NB4 (cell line): Measurements from ENCODE around the gene VWCE.

Experiments used
- DNase-seq: peaks from one replicate; pipeline ENCODE4 v3.0.0; 2010; ENCODE audit warnings: low read depth
- H3K4me3 ChIP-seq: one replicate; pipeline ENCODE4 v1.5.1; 2011; ENCODE audit warnings: mild to moderate bottlenecking, low read depth, low read length, moderate library complexity
- MAX ChIP-seq: IDR thresholded peaks from 2 replicates; pipeline ENCODE4 v1.6.1; 2011; ENCODE audit warnings: low read depth, low read length
- MYC ChIP-seq: IDR thresholded peaks from 2 replicates; pipeline ENCODE4 v1.6.1; 2011; ENCODE audit warnings: low read depth, low read length
- POLR2A ChIP-seq: IDR thresholded peaks from 2 replicates; pipeline ENCODE4 v1.6.1; 2011; ENCODE audit warnings: mild to moderate bottlenecking; ENCODE audit not compliant: insufficient read length; ENCODE audit errors: extremely low read depth
- TF ChIP-seq, protein P1 (sequence below): IDR thresholded peaks from one replicate; pipeline ENCODE4 v1.5.1; 2012; ENCODE audit warnings: low read depth, low read length

Gene VWCE

GRCh38 chr11:61335355-61335710 lies 40.2 kb upstream of the VWCE start:
- no peak overlapping the region for H3K4me3 ChIP-seq
- no peak for DNase-seq
- TF ChIP-seq, protein P1, sequence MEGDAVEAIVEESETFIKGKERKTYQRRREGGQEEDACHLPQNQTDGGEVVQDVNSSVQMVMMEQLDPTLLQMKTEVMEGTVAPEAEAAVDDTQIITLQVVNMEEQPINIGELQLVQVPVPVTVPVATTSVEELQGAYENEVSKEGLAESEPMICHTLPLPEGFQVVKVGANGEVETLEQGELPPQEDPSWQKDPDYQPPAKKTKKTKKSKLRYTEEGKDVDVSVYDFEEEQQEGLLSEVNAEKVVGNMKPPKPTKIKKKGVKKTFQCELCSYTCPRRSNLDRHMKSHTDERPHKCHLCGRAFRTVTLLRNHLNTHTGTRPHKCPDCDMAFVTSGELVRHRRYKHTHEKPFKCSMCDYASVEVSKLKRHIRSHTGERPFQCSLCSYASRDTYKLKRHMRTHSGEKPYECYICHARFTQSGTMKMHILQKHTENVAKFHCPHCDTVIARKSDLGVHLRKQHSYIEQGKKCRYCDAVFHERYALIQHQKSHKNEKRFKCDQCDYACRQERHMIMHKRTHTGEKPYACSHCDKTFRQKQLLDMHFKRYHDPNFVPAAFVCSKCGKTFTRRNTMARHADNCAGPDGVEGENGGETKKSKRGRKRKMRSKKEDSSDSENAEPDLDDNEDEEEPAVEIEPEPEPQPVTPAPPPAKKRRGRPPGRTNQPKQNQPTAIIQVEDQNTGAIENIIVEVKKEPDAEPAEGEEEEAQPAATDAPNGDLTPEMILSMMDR: no peak
- TF ChIP-seq POLR2A: no peak
- TF ChIP-seq MAX: no peak
- no peak for TF ChIP-seq MYC

DNA sequence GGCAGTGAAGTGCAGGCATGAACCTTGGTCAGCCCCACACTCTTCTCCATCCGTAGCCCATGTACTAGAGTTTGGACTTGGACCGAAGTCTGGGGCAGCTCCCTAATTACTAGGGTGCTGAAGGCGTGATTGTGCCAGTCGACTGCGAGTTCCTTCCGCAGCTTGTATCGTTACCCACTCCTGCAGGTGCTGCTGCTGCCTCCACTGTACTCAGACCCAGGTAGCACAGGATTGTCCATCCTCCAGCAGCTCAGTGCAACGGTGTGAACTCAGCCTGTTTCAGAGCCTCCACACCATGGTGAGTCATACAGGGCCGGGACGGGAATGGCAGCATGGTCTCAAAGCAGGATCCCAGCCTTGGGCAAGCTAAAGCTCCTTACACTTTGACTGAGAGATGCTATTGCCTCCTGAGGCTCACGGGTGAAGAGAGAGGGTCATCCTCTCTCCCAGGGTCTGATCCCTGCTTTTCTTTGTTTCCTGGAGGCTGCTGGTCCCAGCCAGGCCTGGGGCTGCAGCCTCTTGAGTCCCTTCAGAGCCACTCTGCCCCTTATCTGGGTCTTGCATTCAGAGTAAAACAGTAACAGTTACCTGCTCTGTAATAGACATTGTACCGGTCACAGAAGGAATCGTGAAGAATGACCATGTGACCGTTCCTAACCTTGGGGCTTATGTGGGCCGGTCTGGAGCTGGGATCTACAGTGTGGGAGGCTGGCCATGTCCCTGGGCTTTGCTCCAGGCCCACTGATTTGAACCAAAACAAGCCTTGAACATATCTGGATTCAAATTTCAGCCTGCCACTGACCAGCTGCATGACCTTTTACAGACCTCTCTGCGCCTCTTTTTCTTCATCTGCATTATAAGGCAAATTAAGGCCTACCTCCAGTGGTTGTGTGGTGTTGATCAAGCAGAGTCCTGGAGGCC lies 39.6 kb upstream of the VWCE start:
- H3K4me3 ChIP-seq: no peak overlapping the region
- TF ChIP-seq, protein P1: no peak
- TF ChIP-seq MYC: no peak
- peak; percentile 32 for DNase-seq

DNA sequence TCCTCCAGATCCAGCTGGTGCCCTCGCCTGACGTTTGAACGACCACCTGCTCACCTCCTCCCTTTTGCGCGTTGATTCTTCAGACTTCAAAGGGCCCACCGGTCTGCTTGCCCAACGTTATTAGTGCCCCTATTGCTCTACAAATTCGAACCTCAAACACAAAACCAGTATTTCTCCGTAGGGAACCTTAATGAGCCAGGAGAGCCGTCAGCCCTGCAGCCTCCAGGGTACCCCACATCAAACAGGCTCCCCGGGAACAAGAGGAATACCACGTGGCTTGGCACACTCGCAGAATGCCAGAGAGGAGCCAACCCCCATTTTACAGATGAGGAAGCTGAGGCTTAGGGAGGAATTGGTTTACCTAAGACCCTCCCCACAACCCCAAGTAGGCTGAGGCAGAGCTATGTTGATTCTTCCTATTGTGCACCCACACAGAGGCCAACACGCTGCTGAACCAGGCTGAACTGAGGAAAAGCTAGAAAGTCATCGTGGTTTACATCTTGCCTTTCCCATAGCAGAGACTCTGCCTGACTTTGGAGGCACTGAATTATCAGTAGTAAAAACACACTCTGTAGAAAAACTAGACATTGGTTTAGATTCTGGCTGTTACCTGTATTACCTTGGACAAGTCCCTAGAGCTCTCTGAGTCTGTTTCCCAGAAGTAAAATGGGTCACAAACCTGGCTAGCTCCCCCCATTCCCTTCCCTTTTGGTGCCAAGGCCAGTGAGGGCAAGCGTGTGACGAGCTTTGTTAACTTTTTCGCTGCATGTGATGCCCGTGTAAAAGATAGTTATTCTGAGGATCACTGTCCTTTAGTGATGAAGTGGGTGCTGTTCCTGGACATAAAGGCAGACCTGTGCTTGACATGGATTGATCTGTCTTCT lies 38.7 kb upstream of the VWCE start:
- TF ChIP-seq MYC (peak; percentile 64), POLR2A (no peak), MAX (peak; percentile 88)
- TF ChIP-seq, protein P1: no peak
- DNase-seq: peak; percentile 75

DNA sequence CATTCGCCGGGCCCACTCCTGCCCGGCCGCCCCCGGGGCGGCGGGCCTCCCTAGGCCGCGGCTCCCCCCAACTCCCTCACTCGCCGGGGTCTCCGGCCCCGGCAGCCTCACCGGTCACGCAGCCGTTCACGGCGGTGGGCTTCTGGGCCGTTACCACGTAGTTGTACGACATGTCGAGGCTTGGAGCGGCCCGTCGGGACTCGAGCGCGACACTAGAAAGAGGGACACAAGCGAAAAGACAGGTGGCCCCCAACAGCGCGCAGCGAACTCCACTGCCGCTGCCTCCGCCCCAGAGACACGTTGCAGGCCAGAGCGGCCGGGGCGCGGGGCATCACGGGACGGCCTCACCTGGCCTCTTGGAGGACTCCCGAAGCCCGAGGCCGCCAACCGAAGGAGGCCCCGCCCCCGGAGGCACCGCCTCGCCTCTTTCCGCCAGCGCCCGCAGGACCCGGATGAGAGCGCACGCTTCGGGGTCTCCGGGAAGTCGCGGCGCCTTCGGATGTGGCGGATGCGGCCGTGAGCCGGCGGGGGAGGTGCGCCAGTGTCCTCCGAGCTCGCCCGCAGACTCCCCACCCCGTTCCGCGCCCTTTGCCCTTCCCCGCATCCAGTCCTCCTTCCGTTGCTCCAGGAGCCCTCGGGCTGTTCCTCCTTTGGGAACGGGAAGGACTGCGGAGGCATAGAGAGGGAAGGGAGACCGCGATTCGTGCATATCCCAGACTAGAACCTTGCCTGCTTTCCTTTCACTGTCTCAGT lies 37.9 kb upstream of the VWCE start, which contains the start of the genes DDB1 and TKFC:
DDB1 (minus strand) TSS at position 309 of the 753 bp plus-strand sequence; CDS start at position 172, 137 bp downstream.
TKFC (plus strand) TSS at position 432 of the 753 bp plus-strand sequence. CDS start 1,501 bp downstream, outside the sequence.
- TF ChIP-seq MYC: peak; percentile 91
- TF ChIP-seq MAX: peak; percentile 81
- TF ChIP-seq, protein P1: no peak
- peak; percentile 91 for TF ChIP-seq POLR2A
- peak; percentile 99 for DNase-seq
- peak within 1 kb of the TSS; percentile 77 for H3K4me3 ChIP-seq

More for the DNA sequence above, 38.7 kb upstream of the VWCE start:
- peak overlapping the region; percentile 77 for H3K4me3 ChIP-seq

DNA sequence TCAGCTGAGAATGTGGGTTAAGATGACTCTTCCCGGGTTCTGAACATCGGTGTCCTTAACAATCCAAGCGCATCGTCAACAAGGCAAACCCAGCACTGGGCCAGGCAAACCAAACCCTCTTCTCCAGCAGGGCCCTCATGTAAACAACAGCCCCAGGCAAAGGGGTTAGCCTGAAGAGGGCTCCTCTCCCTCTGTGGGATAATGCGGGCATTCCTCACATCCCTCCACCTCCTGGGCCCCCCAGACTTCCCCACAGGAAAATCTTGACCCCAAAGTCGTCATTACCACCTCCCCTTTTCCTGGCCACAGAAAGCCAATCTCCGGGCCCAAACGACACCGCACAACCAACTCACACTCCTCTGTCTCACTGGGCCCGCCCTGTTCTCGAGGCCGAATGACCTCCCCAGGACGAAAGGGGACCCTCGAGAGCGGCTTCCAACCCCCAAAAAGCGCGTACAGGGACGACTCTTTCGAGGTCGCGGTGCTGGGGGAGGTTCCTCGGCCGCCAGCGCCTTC lies 37.2 kb upstream of the VWCE start:
- no peak for TF ChIP-seq MYC
- no peak for TF ChIP-seq POLR2A
- TF ChIP-seq MAX: no peak
- TF ChIP-seq, protein P1: no peak
- DNase-seq: peak; percentile 40
- H3K4me3 ChIP-seq: peak overlapping the region; percentile 77
